GM21515 (cell line): ENCODE results near the gene CDC42.

Experiments used
- ATAC-seq: cut with Tn5 transposase; IDR thresholded peaks from one replicate; pipeline ENCODE4 v1.9.1; 2021; ENCODE audit not compliant: unreplicated experiment

Gene CDC42

GRCh38 chr1:22107126-22107525 lies 54.6 kb downstream of the CDC42 start:
- ATAC-seq = no peak

GRCh38 chr1:22108339-22109105 lies 56.0 kb downstream of the CDC42 start:
- ATAC-seq = no peak

GRCh38 chr1:22110016-22110415 lies 57.5 kb downstream of the CDC42 start:
- ATAC-seq = no peak

- no peak for ATAC-seq
These were observed 58.6 kb downstream of the CDC42 start for GRCh38 chr1:22111115-22111514.

GRCh38 chr1:22111620-22112019 lies 59.1 kb downstream of the CDC42 start:
- no peak for ATAC-seq

- no peak for ATAC-seq
These were observed 60.0 kb downstream of the CDC42 start for GRCh38 chr1:22112554-22112953.

GRCh38 chr1:22114083-22115012 lies 61.8 kb downstream of the CDC42 start:
- no peak for ATAC-seq

GRCh38 chr1:22115286-22115685 lies 62.8 kb downstream of the CDC42 start:
- no peak for ATAC-seq

- ATAC-seq = no peak
These were observed 64.7 kb downstream of the CDC42 start for GRCh38 chr1:22117238-22117637.

GRCh38 chr1:22117851-22118250 lies 65.3 kb downstream of the CDC42 start:
- no peak for ATAC-seq

GRCh38 chr1:22118291-22118992 lies 65.9 kb downstream of the CDC42 start:
- no peak for ATAC-seq

- no peak for ATAC-seq
These were observed 67.3 kb downstream of the CDC42 start for GRCh38 chr1:22119626-22120468.

- no peak for ATAC-seq
These were observed 67.9 kb downstream of the CDC42 start for GRCh38 chr1:22120469-22120790.

GRCh38 chr1:22121421-22121911 lies 69.0 kb downstream of the CDC42 start:
- no peak for ATAC-seq

GRCh38 chr1:22122273-22123070 lies 70.0 kb downstream of the CDC42 start:
- no peak for ATAC-seq

- ATAC-seq = no peak
These were observed 70.5 kb downstream of the CDC42 start for GRCh38 chr1:22123071-22123390.

GRCh38 chr1:22123901-22124404 lies 71.4 kb downstream of the CDC42 start:
- no peak for ATAC-seq

GRCh38 chr1:22124592-22125229 lies 72.2 kb downstream of the CDC42 start:
- ATAC-seq = no peak

- ATAC-seq = no peak
These were observed 74.0 kb downstream of the CDC42 start for GRCh38 chr1:22126531-22126930.
